Stimulated activated CD8-positive, alpha-beta memory T cell treated with anti-CD3 and anti-CD28 coated beads, Interleukin-15, amount 100 ng/mL, for 1 hour (primary cell): ENCODE results near the gene KLHL13.
"Not testable (repeated sequence)": the region's sequence is repeated elsewhere in the genome, so short reads cannot be mapped to it uniquely, and the experiment has no call there.

ENCODE experiments used
- DNase-seq: peaks from one replicate; pipeline ENCODE4 v3.0.0-alpha.2; 2020; ENCODE audit warnings: low read depth

KLHL13 gene

GRCh38 chrX:118116713-118117550 is at the start of gene KLHL13:
KLHL13 (minus strand) TSS chrX:118116810; CDS start chrX:118028473, 88,337 bp downstream.
- no peak for DNase-seq

GRCh38 chrX:118164138-118164537 is 47.5 kb upstream of the KLHL13 start:
- no peak for DNase-seq

GRCh38 chrX:118156953-118157608 is 40.5 kb upstream of the KLHL13 start:
- no peak for DNase-seq

GRCh38 chrX:118156254-118156952 is 39.8 kb upstream of the KLHL13 start:
- DNase-seq: no peak

- DNase-seq: no peak
These were observed 36.7 kb upstream of the KLHL13 start for GRCh38 chrX:118153270-118153669.

- no peak for DNase-seq
These were observed 36.1 kb upstream of the KLHL13 start for GRCh38 chrX:118152721-118153120.

GRCh38 chrX:118148737-118149136 is 32.1 kb upstream of the KLHL13 start:
- DNase-seq: no peak

- not testable (repeated sequence) for DNase-seq
These were observed 31.2 kb upstream of the KLHL13 start for GRCh38 chrX:118147771-118148170.

GRCh38 chrX:118143578-118143977 is 27.0 kb upstream of the KLHL13 start:
- no peak for DNase-seq

- no peak for DNase-seq
These were observed 14.7 kb upstream of the KLHL13 start for GRCh38 chrX:118131336-118131735.

GRCh38 chrX:118129681-118130080 is 13.1 kb upstream of the KLHL13 start:
- no peak for DNase-seq

- no peak for DNase-seq
These were observed 12.1 kb upstream of the KLHL13 start for GRCh38 chrX:118128724-118129123.

- DNase-seq: no peak
These were observed 9.7 kb upstream of the KLHL13 start for GRCh38 chrX:118126286-118126685.

GRCh38 chrX:118124243-118124642 is 7.6 kb upstream of the KLHL13 start:
- DNase-seq: not testable (repeated sequence)

- DNase-seq: no peak
These were observed 1.1 kb upstream of the KLHL13 start for GRCh38 chrX:118117741-118118140.

GRCh38 chrX:118115953-118116712 is 477 bp downstream of the KLHL13 start:
- no peak for DNase-seq

- DNase-seq: no peak
These were observed 1.6 kb downstream of the KLHL13 start for GRCh38 chrX:118114971-118115370.

- DNase-seq: no peak
These were observed 7.5 kb downstream of the KLHL13 start for GRCh38 chrX:118109065-118109464.

GRCh38 chrX:118108304-118108703 is 8.3 kb downstream of the KLHL13 start:
- no peak for DNase-seq

GRCh38 chrX:118100091-118100490 is 16.5 kb downstream of the KLHL13 start:
- no peak for DNase-seq

- DNase-seq: no peak
These were observed 28.5 kb downstream of the KLHL13 start for GRCh38 chrX:118088084-118088483.

GRCh38 chrX:118074196-118074595 is 42.4 kb downstream of the KLHL13 start:
- no peak for DNase-seq
